ENCODE measurements around the gene WFIKKN2. TPM values are rescaled to one million over a fixed set of nuclear protein-coding genes. Genes with fewer than 3 reads are reported as not detected.

WFIKKN2 gene
- total and polyA plus RNA-seq, 2 of the 13 experiments (the other 11 are each of a cell fraction or from before 2014, with no cell fraction given), result not detected

DNA sequence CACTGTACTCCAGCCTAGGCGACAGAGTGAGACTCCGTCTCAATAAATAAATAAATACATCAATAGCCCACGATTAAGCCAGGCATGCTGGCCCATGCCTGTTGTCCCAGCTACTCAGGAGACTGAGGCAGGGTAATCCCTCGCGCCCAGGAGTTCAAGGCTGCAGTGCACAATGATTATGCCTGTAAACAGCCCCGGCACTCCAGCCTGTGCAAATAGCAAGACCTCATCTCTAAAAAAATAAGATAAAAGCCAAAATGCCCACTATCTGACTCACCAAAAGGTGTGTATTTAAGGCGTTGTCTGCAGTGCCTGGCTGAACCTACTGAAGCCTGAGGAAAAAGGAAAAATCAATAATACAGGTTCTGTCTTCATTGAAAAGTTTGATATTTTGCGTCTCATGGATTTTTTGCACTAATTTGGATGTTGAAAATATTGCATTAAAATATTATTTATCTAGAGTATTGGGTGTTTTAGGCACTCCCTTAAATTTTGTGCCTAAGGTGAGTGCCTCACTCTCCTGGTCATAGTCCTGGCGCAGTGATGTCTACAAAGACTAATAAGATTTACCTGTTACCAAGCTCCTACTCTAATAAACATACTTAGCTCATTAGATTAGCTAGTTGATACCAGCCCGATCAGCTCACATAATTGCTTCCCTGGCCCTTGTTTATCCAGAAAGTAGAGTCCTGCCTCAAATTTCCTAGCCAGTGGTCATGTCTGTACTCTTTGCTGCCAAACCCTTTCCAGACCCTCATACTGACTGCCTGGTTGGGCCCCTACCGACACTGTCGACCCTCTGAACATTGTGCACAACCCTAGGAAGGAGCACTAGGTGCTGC lies 55.5 kb downstream of the WFIKKN2 start (continued):
- TF ChIP-seq, protein P1, sequence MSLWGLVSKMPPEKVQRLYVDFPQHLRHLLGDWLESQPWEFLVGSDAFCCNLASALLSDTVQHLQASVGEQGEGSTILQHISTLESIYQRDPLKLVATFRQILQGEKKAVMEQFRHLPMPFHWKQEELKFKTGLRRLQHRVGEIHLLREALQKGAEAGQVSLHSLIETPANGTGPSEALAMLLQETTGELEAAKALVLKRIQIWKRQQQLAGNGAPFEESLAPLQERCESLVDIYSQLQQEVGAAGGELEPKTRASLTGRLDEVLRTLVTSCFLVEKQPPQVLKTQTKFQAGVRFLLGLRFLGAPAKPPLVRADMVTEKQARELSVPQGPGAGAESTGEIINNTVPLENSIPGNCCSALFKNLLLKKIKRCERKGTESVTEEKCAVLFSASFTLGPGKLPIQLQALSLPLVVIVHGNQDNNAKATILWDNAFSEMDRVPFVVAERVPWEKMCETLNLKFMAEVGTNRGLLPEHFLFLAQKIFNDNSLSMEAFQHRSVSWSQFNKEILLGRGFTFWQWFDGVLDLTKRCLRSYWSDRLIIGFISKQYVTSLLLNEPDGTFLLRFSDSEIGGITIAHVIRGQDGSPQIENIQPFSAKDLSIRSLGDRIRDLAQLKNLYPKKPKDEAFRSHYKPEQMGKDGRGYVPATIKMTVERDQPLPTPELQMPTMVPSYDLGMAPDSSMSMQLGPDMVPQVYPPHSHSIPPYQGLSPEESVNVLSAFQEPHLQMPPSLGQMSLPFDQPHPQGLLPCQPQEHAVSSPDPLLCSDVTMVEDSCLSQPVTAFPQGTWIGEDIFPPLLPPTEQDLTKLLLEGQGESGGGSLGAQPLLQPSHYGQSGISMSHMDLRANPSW (CRISPR knock-in tag; IDR thresholded peaks at IDR 0.05; ENCODE audit: borderline replicate concordance), result no peak; the same call in 1 of the 2 replicates
- TF ChIP-seq RFX3 (CRISPR knock-in tag; IDR thresholded peaks at IDR 0.05), result 0 out of 2 replicates have a peak, but pooled peaks have one; percentile 28
- peak; percentile 59; the same call in 1 of the 2 replicates for TF ChIP-seq ZNF350 (CRISPR knock-in tag; IDR thresholded peaks at IDR 0.05; ENCODE audit: borderline replicate concordance, low read depth)
- TF ChIP-seq FOXA1 (IDR thresholded peaks at IDR 0.05), result peak; percentile 84
- TF ChIP-seq FOXA1 (CRISPR knock-in tag; IDR thresholded peaks at IDR 0.05), result peak; percentile 96
- TF ChIP-seq, protein P2, sequence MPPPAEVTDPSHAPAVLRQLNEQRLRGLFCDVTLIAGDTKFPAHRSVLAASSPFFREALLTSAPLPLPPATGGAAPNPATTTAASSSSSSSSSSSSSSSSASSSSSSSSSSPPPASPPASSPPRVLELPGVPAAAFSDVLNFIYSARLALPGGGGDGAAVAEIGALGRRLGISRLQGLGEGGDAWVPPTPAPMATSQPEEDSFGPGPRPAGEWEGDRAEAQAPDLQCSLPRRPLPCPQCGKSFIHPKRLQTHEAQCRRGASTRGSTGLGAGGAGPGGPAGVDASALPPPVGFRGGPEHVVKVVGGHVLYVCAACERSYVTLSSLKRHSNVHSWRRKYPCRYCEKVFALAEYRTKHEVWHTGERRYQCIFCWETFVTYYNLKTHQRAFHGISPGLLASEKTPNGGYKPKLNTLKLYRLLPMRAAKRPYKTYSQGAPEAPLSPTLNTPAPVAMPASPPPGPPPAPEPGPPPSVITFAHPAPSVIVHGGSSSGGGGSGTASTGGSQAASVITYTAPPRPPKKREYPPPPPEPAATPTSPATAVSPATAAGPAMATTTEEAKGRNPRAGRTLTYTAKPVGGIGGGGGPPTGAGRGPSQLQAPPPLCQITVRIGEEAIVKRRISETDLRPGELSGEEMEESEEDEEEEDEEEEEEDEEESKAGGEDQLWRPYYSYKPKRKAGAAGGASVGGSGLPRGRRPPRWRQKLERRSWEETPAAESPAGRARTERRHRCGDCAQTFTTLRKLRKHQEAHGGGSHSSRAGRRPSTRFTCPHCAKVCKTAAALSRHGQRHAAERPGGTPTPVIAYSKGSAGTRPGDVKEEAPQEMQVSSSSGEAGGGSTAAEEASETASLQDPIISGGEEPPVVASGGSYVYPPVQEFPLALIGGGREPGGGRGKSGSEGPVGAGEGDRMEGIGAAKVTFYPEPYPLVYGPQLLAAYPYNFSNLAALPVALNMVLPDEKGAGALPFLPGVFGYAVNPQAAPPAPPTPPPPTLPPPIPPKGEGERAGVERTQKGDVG (CRISPR knock-in tag; IDR thresholded peaks at IDR 0.05; ENCODE audit: borderline replicate concordance), result no peak
- TF ChIP-seq ZNF670 (CRISPR knock-in tag; IDR thresholded peaks at IDR 0.05; ENCODE audit: borderline replicate concordance), result peak; percentile 84; the same call in 1 of the 2 replicates
- no peak for TF ChIP-seq POLR2AphosphoS2 (IDR thresholded peaks at IDR 0.05; ENCODE audit: low read depth, low read length)
- peak; percentile 42; the same call in 1 of the 2 replicates for TF ChIP-seq ZSCAN20 (CRISPR knock-in tag; IDR thresholded peaks at IDR 0.05; ENCODE audit: borderline replicate concordance)
- no peak for TF ChIP-seq ZNF773 (CRISPR knock-in tag; IDR thresholded peaks at IDR 0.05; ENCODE audit: borderline replicate concordance)
- no peak for TF ChIP-seq ZNF282 (IDR thresholded peaks at IDR 0.05; ENCODE audit: partially characterized antibody)
- TF ChIP-seq ZFP37 (CRISPR knock-in tag; IDR thresholded peaks at IDR 0.05; ENCODE audit: borderline replicate concordance), result peak; percentile 78; the same call in 1 of the 2 replicates
- no peak for TF ChIP-seq ZFP36 (IDR thresholded peaks at IDR 0.05; ENCODE audit: borderline replicate concordance, low read depth, low read length, partially characterized antibody)
- peak; percentile 92 for TF ChIP-seq SOX5 (CRISPR knock-in tag; IDR thresholded peaks at IDR 0.05; ENCODE audit: borderline replicate concordance)
- TF ChIP-seq, protein P3, sequence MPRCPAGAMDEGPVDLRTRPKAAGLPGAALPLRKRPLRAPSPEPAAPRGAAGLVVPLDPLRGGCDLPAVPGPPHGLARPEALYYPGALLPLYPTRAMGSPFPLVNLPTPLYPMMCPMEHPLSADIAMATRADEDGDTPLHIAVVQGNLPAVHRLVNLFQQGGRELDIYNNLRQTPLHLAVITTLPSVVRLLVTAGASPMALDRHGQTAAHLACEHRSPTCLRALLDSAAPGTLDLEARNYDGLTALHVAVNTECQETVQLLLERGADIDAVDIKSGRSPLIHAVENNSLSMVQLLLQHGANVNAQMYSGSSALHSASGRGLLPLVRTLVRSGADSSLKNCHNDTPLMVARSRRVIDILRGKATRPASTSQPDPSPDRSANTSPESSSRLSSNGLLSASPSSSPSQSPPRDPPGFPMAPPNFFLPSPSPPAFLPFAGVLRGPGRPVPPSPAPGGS (CRISPR knock-in tag; IDR thresholded peaks at IDR 0.05), result 0 out of 2 replicates have a peak, but pooled peaks have one; percentile 24
- peak; percentile 94 for TF ChIP-seq LCORL (IDR thresholded peaks at IDR 0.05)
- peak; percentile 97 for TF ChIP-seq LCORL (CRISPR knock-in tag; IDR thresholded peaks at IDR 0.05)
- no peak for TF ChIP-seq NFYC (CRISPR knock-in tag; IDR thresholded peaks at IDR 0.05)
- no peak for TF ChIP-seq TMF1 (CRISPR knock-in tag; IDR thresholded peaks at IDR 0.05; ENCODE audit: low read depth)
- TF ChIP-seq REXO4 (CRISPR knock-in tag; IDR thresholded peaks at IDR 0.05; ENCODE audit: borderline replicate concordance), result no peak
- TF ChIP-seq GPN1 (CRISPR knock-in tag; IDR thresholded peaks at IDR 0.05; ENCODE audit: borderline replicate concordance), result no peak
- TF ChIP-seq NR2F2 (IDR thresholded peaks at IDR 0.05; ENCODE audit: borderline replicate concordance, low read depth), result peak; percentile 77
- 0 out of 2 replicates have a peak, but pooled peaks have one; percentile 37 for TF ChIP-seq SMARCE1 (IDR thresholded peaks at IDR 0.05; ENCODE audit: borderline replicate concordance)
- TF ChIP-seq SMAD3 (CRISPR knock-in tag; IDR thresholded peaks at IDR 0.05), result peak; percentile 85
